Inflammatory macrophage treated with lipopolysaccharide for 4 hours (primary cell): ENCODE measurements around the gene POLR2J.
A peak's percentile ranks its signal among the peaks of the same experiment; 100 is the strongest.

Experiments used
- DNase-seq: peaks from one replicate; pipeline ENCODE4 v3.0.0-alpha.2; 2020

POLR2J gene

GRCh38 chr7:102434039-102434486, 44.7 kb downstream of the POLR2J start:
- DNase-seq: no peak

- DNase-seq: peak; percentile 80
Measured at GRCh38 chr7:102433219-102434038, 45.3 kb downstream of the POLR2J start, which contains the start of gene ORAI2. Gene ORAI2, plus strand, starts transcription at chr7:102433575. Its CDS starts 5,382 bp downstream, at chr7:102438957.

- DNase-seq: no peak
Measured at GRCh38 chr7:102432442-102433218, 46.1 kb downstream of the POLR2J start.

- DNase-seq: peak; percentile 50
Measured at GRCh38 chr7:102431617-102432298, 47.0 kb downstream of the POLR2J start.

GRCh38 chr7:102429141-102429899, 49.4 kb downstream of the POLR2J start:
- DNase-seq: peak; percentile 41

GRCh38 chr7:102427019-102427405, 51.7 kb downstream of the POLR2J start:
- DNase-seq: peak; percentile 73

- DNase-seq: peak; percentile 96
Measured at GRCh38 chr7:102426268-102427018, 52.3 kb downstream of the POLR2J start.

GRCh38 chr7:102425639-102426267, 53.0 kb downstream of the POLR2J start:
- DNase-seq: peak; percentile 99

- peak; percentile 93 for DNase-seq
Measured at GRCh38 chr7:102424787-102425218, 53.9 kb downstream of the POLR2J start.

- peak; percentile 27 for DNase-seq
Measured at GRCh38 chr7:102424129-102424551, 54.6 kb downstream of the POLR2J start.
